GM12801 (cell line): ENCODE measurements around the gene NSL1.

Source experiments
- CTCF ChIP-seq: IDR thresholded peaks from one replicate; pipeline ENCODE4 v1.5.1; 2011; ENCODE audit warnings: control low read depth; ENCODE audit not compliant: insufficient read length; ENCODE audit errors: extremely low read depth

Gene NSL1

GRCh38 chr1:212701910-212702309 lies 89.7 kb downstream of the NSL1 start:
- TF ChIP-seq CTCF: no peak

GRCh38 chr1:212700892-212701819 lies 90.4 kb downstream of the NSL1 start:
- TF ChIP-seq CTCF: no peak

GRCh38 chr1:212700223-212700891 lies 91.2 kb downstream of the NSL1 start:
- no peak for TF ChIP-seq CTCF

- TF ChIP-seq CTCF: no peak
These were observed 91.9 kb downstream of the NSL1 start, which contains the start of gene BATF3 for GRCh38 chr1:212699625-212700222. BATF3 (minus strand) TSS chr1:212699840; CDS start chr1:212699762, 78 bp downstream.

- TF ChIP-seq CTCF: no peak
These were observed 92.4 kb downstream of the NSL1 start for GRCh38 chr1:212699104-212699624.

- TF ChIP-seq CTCF: no peak
These were observed 93.0 kb downstream of the NSL1 start for GRCh38 chr1:212698467-212699103.
